Iris pigment epithelial cell (primary cell): Measurements from ENCODE around the gene ITFG2.
A peak's percentile ranks its signal among the peaks of the same experiment; 100 is the strongest.
"Not testable (repeated sequence)": the region's sequence is repeated elsewhere in the genome, so short reads cannot be mapped to it uniquely, and the experiment has no call there.

Source experiments
- DNase-seq: peaks from one replicate; pipeline ENCODE4 v3.0.0-alpha.2; 2011; ENCODE audit warnings: low read depth

Gene ITFG2

DNA sequence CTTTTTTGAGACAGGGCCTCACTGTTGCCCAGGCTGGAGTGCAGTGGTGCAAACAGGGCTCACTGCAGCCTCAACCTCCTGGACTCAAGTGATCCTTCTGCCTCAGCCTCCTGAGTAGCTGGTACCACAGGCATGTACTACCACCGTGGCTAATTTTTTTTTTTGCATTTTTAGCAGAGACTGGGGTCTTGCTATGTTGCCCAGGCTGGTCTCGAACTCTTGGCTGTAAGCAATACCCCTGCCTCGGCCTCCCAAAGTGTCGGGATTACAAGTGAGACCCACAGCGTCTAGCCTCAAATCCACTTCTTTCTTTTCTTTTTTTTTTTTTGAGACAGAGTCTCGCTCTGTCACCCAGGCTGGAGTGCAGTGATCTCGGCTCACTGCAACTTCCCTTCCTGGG, 50.9 kb downstream of the ITFG2 start:
- DNase-seq = not testable (repeated sequence)

GRCh38 chr12:2864198-2864597, 51.7 kb downstream of the ITFG2 start:
- no peak for DNase-seq

DNA sequence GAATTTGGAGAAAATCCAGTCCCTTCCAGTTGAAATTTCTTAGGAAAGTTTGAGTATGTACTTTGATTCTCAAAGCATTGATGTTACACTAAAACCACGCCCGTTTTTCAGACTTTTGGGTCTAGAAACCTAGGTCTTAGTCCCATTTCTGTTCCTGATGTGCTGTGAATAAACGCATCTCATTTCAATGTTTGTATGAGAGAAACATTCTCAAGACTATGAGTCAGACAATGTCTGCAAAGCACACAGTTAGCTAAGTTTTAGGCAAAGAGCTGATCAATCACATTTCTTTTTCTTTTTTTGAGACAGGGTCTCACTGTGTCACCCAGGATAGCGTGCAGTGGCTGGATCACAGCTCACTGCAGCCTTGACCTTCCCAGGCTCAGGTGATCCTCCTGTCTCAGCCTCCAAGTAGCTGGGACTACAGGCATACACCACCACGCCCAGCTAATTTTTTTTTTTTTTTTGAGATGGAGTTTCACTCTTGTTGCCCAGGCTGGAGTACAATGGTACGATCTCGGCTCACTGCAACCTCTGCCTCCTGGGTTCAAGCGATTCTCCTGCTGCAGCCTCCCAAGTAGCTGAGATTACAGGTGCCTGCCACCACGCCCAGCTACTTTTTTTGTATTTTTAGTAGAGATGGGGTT, 56.6 kb downstream of the ITFG2 start:
- DNase-seq = peak; percentile 66
